Muscle layer of duodenum (tissue), 2 donors: ENCODE data around the gene RNASEH1.
"Not testable (repeated sequence)": the region's sequence is repeated elsewhere in the genome, so short reads cannot be mapped to it uniquely, and the experiment has no call there.

ENCODE experiments used
- H3K27ac ChIP-seq: one replicate; pipeline ENCODE4 v1.7.0; 2013; ENCODE audit warnings: mild to moderate bottlenecking, low read length
- H3K27me3 ChIP-seq: one replicate; pipeline ENCODE4 v1.7.0; 2013; ENCODE audit warnings: low read depth, mild to moderate bottlenecking, control low read depth, low read length
- H3K36me3 ChIP-seq, 2 donors: one replicate each; pipeline ENCODE4 v1.7.0; 2013; ENCODE audit warnings: low read length in 2 of 2, control low read depth in 1 of 2, mild to moderate bottlenecking in 1 of 2; ENCODE audit not compliant: insufficient read depth in 2 of 2, control insufficient read depth in 1 of 2
- H3K4me1 ChIP-seq, 2 donors: one replicate each; pipeline ENCODE4 v1.7.0; 2013; ENCODE audit warnings: low read length in 2 of 2, mild to moderate bottlenecking in 2 of 2, control low read depth in 1 of 2, moderate library complexity in 1 of 2; ENCODE audit not compliant: insufficient read depth in 2 of 2, control insufficient read depth in 1 of 2
- H3K4me3 ChIP-seq, 2 donors: one replicate each; pipeline ENCODE4 v1.7.0; 2013; ENCODE audit warnings: low read length in 2 of 2, low read depth in 1 of 2, mild to moderate bottlenecking in 1 of 2
- H3K9me3 ChIP-seq, 2 donors: one replicate each; pipeline ENCODE4 v1.7.0; 2013; ENCODE audit warnings: low read length in 2 of 2, control low read depth in 1 of 2, mild to moderate bottlenecking in 1 of 2; ENCODE audit not compliant: control insufficient read depth in 1 of 2
- donor health status: healthy.

Gene RNASEH1

DNA sequence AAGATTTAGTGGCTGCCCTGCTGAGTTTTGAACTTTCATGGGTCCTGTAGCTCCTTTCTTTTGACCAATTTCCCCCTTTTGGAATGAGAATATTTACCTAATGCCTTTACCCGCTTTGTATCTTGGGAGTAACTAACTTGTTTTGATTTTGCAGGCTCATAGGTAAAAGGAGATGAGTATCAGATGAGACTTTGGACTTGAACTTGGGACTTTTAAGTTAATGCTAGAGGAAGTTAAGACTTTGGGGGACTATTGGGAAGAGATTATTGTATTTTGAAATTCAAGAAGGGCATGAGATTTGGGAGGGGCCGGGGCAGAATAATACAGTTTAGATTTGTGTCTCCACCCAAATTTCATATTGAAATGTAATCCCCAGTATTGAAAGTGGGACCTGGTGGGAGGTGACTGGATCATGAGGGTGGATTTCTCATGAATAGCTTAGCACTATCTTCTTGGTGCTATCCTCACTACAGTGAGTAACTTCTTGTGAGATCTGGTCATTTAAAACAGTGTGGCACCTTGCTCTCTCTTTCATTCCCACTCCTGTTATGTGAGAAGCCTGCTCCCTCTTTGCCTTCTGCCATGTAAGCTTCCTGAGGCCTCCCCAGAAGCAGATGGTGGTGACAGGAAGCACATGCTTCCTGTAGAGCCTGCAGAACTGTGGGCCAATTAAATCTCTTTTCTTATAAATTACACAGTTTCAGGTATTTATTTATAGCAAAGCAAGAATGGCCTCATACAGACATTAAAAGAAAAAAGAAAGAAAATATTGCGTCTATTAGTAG is 44.9 kb downstream of the RNASEH1 start:
- Histone ChIP-seq H3K4me1 (peaks cover 0 to 6% of the 10 kb centered on the region in 2 donors), H3K36me3 (peaks cover 19 to 39% of the 10 kb centered on the region in 2 donors), H3K4me3 (no peak overlapping the region), H3K27me3 (no peaks in the 10 kb centered on the region), H3K27ac (no peak overlapping the region), H3K9me3 (no peaks in the 10 kb centered on the region)

DNA sequence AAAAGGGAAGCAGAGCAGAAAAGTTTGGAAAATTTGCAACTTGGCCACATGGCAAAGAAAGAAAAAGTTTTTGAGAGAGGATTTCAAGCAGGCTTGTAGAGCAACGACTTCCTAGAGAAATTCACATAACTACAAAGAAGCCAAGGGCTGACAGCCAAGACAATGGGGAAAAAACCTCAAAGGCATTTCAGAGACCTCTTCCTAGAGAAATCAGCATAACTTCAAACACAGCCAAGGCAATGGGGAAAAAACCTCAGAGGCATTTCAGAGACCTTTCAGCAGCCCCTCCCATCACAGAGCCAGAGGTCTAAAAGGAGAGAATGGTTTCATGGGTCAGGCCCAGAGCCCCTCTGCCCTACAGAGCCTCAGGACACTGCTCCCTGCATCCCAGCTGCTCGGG is 46.0 kb downstream of the RNASEH1 start:
- no peaks in the 10 kb centered on the region for H3K4me1 ChIP-seq
- no peaks in the 10 kb centered on the region for H3K27me3 ChIP-seq
- no peak overlapping the region for H3K4me3 ChIP-seq
- peaks cover 19 to 39% of the 10 kb centered on the region in 2 donors for H3K36me3 ChIP-seq
- H3K27ac ChIP-seq: no peak overlapping the region
- no peaks in the 10 kb centered on the region for H3K9me3 ChIP-seq

GRCh38 chr2:3505771-3506170 is 52.4 kb downstream of the RNASEH1 start:
- Histone ChIP-seq H3K36me3 (peaks cover 23 to 26% of the 10 kb centered on the region in 2 donors), H3K4me3 (no peak overlapping the region), H3K27ac (no peak overlapping the region), H3K4me1 (no peaks in the 10 kb centered on the region), H3K9me3 (no peaks in the 10 kb centered on the region), H3K27me3 (no peaks in the 10 kb centered on the region)

GRCh38 chr2:3504741-3505140 is 53.4 kb downstream of the RNASEH1 start:
- Histone ChIP-seq H3K27ac (no peak overlapping the region), H3K4me1 (no peaks in the 10 kb centered on the region), H3K36me3 (peaks cover 27 to 33% of the 10 kb centered on the region in 2 donors), H3K9me3 (no peaks in the 10 kb centered on the region), H3K4me3 (no peak overlapping the region), H3K27me3 (no peaks in the 10 kb centered on the region)

DNA sequence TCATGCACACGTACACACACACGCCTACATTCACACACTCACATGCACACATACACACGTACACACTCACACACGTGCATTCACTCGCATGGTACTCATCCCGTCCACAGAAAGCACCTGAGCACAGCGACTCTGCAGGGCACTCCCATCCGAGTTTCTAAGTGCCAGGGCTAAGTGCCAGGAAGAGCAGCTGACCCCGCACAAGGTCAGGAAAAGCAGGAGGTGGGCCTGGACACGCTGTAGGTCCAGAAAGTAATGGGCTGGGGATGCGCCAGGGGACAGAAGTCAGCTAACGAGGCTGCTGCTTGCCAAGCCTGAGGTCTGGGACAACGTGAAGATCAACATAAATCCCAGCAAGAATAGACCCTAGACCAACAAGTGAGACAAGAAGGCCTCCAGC is 54.6 kb downstream of the RNASEH1 start:
- Histone ChIP-seq H3K9me3 (no peaks in the 10 kb centered on the region), H3K4me1 (no peaks in the 10 kb centered on the region), H3K27ac (no peak overlapping the region), H3K4me3 (no peak overlapping the region), H3K36me3 (peaks cover 38 to 42% of the 10 kb centered on the region in 2 donors), H3K27me3 (no peaks in the 10 kb centered on the region)

- no peak overlapping the region for H3K4me3 ChIP-seq
Measured at GRCh38 chr2:3503046-3503445, 55.1 kb downstream of the RNASEH1 start.

DNA sequence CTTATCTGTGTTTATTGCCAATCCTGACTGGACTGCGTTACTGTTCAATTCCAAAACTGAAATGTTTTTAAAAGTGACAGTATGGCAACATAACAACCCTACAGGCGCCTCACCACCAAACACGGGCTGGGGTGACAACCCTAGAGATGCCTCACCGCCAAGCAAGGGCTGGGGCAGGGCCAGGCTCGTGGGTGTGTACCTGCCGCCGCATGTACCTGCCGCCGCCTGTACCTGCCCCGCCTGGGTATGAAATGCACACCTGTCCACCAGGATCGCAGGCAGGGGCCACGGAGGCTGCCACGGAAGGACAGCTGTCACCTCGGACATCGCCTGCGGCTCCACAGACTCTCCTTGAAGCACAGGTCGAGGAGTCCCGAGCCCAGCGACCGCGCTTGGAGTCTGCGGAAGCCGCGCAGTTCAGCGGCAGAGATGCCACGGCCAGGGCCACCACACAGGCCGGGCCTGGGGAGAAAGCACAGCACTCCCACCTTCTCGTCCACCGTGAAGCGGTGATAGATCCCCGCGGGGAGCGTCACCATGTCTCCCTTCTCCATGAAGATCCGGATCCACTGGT is 57.7 kb downstream of the RNASEH1 start:
- H3K4me3 ChIP-seq: no peak overlapping the region
- no peaks in the 10 kb centered on the region for H3K27me3 ChIP-seq
- H3K4me1 ChIP-seq: no peaks in the 10 kb centered on the region
- no peaks in the 10 kb centered on the region for H3K9me3 ChIP-seq
- H3K36me3 ChIP-seq: peaks cover 47 to 67% of the 10 kb centered on the region in 2 donors
- no peak overlapping the region for H3K27ac ChIP-seq

More at GRCh38 chr2:3503046-3503445, 55.1 kb downstream of the RNASEH1 start:
- H3K9me3 ChIP-seq: no peaks in the 10 kb centered on the region
- peaks cover 41 to 44% of the 10 kb centered on the region in 2 donors for H3K36me3 ChIP-seq
- no peaks in the 10 kb centered on the region for H3K27me3 ChIP-seq
- no peak overlapping the region for H3K27ac ChIP-seq
- H3K4me1 ChIP-seq: no peaks in the 10 kb centered on the region

- H3K4me1 ChIP-seq: no peaks in the 10 kb centered on the region
- H3K27me3 ChIP-seq: no peaks in the 10 kb centered on the region
- H3K4me3 ChIP-seq: no peak overlapping the region
- no peak overlapping the region for H3K27ac ChIP-seq
- peaks cover 35 to 69% of the 10 kb centered on the region in 2 donors for H3K36me3 ChIP-seq
- no peaks in the 10 kb centered on the region for H3K9me3 ChIP-seq
Measured at GRCh38 chr2:3498783-3499394, 59.2 kb downstream of the RNASEH1 start.

- H3K4me1 ChIP-seq, H3K27ac ChIP-seq, H3K27me3 ChIP-seq, H3K9me3 ChIP-seq, H3K4me3 ChIP-seq: not testable (repeated sequence)
- peaks cover 29 to 63% of the 10 kb centered on the region in 2 donors for H3K36me3 ChIP-seq
Measured at GRCh38 chr2:3496708-3497080, 61.4 kb downstream of the RNASEH1 start.
